Measurements from ENCODE around the gene MAPT. TPM values are rescaled to one million over a fixed set of nuclear protein-coding genes. Genes with fewer than 3 reads are reported as not detected.

Gene MAPT
- total RNA-seq, 1 donor from 2014 or later = 2.9 TPM

DNA sequence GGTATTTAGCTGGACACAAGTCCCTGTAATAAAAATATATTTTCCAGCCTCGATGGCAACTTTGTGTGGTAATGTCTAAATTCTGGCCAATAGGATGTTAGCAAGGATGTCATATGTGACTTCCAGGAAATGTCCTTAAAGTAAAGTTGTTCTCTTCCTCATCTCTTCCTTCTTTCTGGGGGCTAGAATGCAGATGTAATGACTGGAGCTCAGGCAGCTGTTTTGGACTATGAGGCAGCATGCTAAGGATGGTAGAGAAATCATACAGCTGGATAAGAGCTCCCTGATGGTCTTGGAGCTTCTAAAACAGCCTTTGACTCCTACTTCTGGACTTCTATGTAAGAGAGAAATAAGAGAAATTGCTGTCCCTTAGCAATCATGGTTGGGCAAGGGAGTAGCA, 16.9 kb upstream of the MAPT start:
- Mint-ChIP-seq H3K36me3 (ENCODE audit: low read depth) (no peaks in the 10 kb centered on the region), H3K27me3 (ENCODE audit: low read depth) (peaks cover 23% of the 10 kb centered on the region), H3K27ac (ENCODE audit: unreplicated experiment) (no peak overlapping the region), H3K9me3 (ENCODE audit: low read depth) (peaks cover 2% of the 10 kb centered on the region), H3K4me3 (ENCODE audit: unreplicated experiment) (no peak overlapping the region), H3K4me1 (ENCODE audit: low read depth) (peaks cover 4% of the 10 kb centered on the region)
- no peak for DNase-seq (ENCODE audit: low spot score)
- no peak for TF ChIP-seq CTCF (IDR thresholded peaks at IDR 0.05)

GRCh38 chr17:45883063-45883462, 11.3 kb upstream of the MAPT start:
- Mint-ChIP-seq H3K4me3 (ENCODE audit: unreplicated experiment) (no peak overlapping the region), H3K27ac (ENCODE audit: unreplicated experiment) (no peak overlapping the region), H3K9me3 (ENCODE audit: low read depth) (no peaks in the 10 kb centered on the region), H3K36me3 (ENCODE audit: low read depth) (no peaks in the 10 kb centered on the region), H3K27me3 (ENCODE audit: low read depth) (peaks cover 25% of the 10 kb centered on the region), H3K4me1 (ENCODE audit: low read depth) (no peaks in the 10 kb centered on the region)
- TF ChIP-seq CTCF (IDR thresholded peaks at IDR 0.05) = no peak
- no peak for DNase-seq (ENCODE audit: low spot score)

- no peak for DNase-seq (ENCODE audit: low spot score)
- Mint-ChIP-seq H3K4me3 (ENCODE audit: unreplicated experiment) (no peak overlapping the region), H3K4me1 (ENCODE audit: low read depth) (no peaks in the 10 kb centered on the region), H3K9me3 (ENCODE audit: low read depth) (no peaks in the 10 kb centered on the region), H3K27me3 (ENCODE audit: low read depth) (peaks cover 39% of the 10 kb centered on the region), H3K36me3 (ENCODE audit: low read depth) (no peaks in the 10 kb centered on the region), H3K27ac (ENCODE audit: unreplicated experiment) (no peak overlapping the region)
- TF ChIP-seq CTCF (IDR thresholded peaks at IDR 0.05) = no peak
Observed at GRCh38 chr17:45886852-45887251, 7.5 kb upstream of the MAPT start.

- Mint-ChIP-seq H3K27me3 (ENCODE audit: low read depth) (peaks cover 39% of the 10 kb centered on the region), H3K4me3 (ENCODE audit: unreplicated experiment) (no peak overlapping the region)
Observed at GRCh38 chr17:45888392-45888791, 6.0 kb upstream of the MAPT start.

GRCh38 chr17:45889579-45889978, 4.8 kb upstream of the MAPT start:
- no peaks in the 10 kb centered on the region for H3K36me3 Mint-ChIP-seq (ENCODE audit: low read depth)

More at GRCh38 chr17:45888392-45888791, 6.0 kb upstream of the MAPT start:
- Mint-ChIP-seq H3K36me3 (ENCODE audit: low read depth) (no peaks in the 10 kb centered on the region), H3K9me3 (ENCODE audit: low read depth) (no peaks in the 10 kb centered on the region), H3K4me1 (ENCODE audit: low read depth) (no peaks in the 10 kb centered on the region), H3K27ac (ENCODE audit: unreplicated experiment) (no peak overlapping the region)
- DNase-seq (ENCODE audit: low spot score) = no peak
- TF ChIP-seq CTCF (IDR thresholded peaks at IDR 0.05) = no peak

More at GRCh38 chr17:45889579-45889978, 4.8 kb upstream of the MAPT start:
- no peaks in the 10 kb centered on the region for H3K9me3 Mint-ChIP-seq (ENCODE audit: low read depth)
- H3K27me3 Mint-ChIP-seq (ENCODE audit: low read depth) = peaks cover 34% of the 10 kb centered on the region
- H3K27ac Mint-ChIP-seq (ENCODE audit: unreplicated experiment) = no peak overlapping the region
- H3K4me3 Mint-ChIP-seq (ENCODE audit: unreplicated experiment) = no peak overlapping the region
- no peak for DNase-seq (ENCODE audit: low spot score)
- TF ChIP-seq CTCF (IDR thresholded peaks at IDR 0.05) = no peak
- peaks cover 5% of the 10 kb centered on the region for H3K4me1 Mint-ChIP-seq (ENCODE audit: low read depth)

Measured in chondrocyte (in vitro differentiated cells).